ENCODE results near the gene EXOC3. TPM values are rescaled to one million over a fixed set of nuclear protein-coding genes. Genes with fewer than 3 reads are reported as not detected.

EXOC3 gene
- total RNA-seq, 1 donor from 2014 or later = 23.8 TPM

DNA sequence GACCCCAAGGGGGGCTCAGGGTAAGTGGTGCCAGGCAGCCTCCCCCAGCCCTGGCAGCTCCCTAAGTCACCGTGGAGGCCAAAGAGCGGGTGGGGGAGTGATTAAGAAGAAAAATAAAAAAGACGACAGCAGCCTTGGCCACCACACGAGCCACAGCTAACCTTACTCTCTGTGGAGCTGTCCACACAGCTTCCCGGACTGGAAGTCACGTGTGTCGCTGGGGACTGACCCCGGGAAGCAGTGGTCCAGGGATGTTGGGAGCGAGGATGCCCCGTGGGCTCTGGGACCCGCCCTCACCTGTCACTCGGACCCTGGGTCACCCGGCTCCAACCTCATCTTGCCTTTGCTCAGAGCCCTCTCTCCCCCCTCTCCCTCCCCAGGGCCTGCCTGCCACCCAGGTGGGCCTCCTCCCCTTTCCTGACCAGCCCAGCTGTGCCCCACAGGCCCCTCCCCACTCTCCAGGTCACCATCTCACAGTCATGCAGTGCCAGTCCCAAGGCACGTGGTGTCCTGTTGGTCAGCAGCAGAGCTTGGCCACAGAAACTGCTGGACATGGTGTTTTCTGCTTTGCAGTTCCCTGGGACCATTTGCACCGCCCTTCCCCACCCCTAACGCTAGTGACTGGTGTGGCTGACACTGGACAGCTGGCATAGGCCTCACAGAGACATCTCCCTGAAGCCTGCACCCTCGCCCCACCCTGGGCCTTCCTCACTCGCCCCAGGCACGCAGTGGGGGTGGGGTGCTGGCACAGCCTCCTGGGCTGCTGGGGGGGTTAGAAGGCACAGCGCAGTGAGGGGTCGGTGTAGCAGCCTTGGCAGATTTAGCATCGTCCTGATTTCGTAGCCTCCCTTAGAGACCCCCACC is 9.8 kb upstream of the EXOC3 start:
- H3K4me3 ChIP-seq (ENCODE audit: low read depth, low read length) = no peak overlapping the region
- TF ChIP-seq, protein P1, sequence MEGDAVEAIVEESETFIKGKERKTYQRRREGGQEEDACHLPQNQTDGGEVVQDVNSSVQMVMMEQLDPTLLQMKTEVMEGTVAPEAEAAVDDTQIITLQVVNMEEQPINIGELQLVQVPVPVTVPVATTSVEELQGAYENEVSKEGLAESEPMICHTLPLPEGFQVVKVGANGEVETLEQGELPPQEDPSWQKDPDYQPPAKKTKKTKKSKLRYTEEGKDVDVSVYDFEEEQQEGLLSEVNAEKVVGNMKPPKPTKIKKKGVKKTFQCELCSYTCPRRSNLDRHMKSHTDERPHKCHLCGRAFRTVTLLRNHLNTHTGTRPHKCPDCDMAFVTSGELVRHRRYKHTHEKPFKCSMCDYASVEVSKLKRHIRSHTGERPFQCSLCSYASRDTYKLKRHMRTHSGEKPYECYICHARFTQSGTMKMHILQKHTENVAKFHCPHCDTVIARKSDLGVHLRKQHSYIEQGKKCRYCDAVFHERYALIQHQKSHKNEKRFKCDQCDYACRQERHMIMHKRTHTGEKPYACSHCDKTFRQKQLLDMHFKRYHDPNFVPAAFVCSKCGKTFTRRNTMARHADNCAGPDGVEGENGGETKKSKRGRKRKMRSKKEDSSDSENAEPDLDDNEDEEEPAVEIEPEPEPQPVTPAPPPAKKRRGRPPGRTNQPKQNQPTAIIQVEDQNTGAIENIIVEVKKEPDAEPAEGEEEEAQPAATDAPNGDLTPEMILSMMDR (conservative IDR thresholded peaks at IDR 0.05; ENCODE audit: low read depth, low read length) = no peak
- no peak for DNase-seq (ENCODE audit: low read depth)

- TF ChIP-seq, protein P1 (conservative IDR thresholded peaks at IDR 0.05; ENCODE audit: low read depth, low read length) = no peak
- DNase-seq (ENCODE audit: low read depth) = no peak
Measured at GRCh38 chr5:433836-434235, 9.1 kb upstream of the EXOC3 start.

DNA sequence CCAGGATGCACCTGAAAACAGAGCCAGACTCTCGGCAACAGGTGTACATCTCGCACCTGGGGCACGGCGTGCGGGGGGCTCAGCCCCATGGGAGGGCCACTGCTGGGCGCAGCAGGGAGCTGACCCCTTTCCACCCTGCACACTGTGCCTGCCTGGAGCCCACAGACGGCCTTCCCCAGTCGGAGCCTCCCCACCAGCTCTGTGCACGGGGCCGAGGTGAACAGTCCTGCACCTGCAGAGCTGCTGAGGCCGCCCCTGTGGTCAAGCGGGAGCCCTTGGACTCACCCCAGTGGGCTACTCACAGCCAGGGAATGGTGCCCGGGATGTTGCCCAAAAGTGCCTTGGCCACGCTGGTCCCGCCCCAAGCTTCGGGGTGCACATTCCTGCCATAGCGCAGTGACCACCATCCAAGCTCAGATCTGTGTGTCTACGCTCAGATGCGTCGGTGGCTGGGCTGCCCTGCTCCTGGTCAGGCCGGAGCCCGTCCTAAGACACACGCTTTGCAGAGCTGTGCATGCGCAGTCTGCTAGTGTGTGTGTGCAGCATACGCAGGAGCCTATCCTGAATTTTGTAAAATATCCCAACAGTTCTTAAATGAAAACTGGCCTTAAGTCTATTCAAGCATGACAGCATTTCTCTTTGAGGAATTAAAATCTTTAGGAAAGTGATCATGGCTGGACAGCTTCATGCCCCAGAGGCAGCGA is 8.4 kb upstream of the EXOC3 start:
- H3K4me3 ChIP-seq (ENCODE audit: low read depth, low read length) = no peak overlapping the region
- DNase-seq (ENCODE audit: low read depth) = no peak
- TF ChIP-seq, protein P1 (conservative IDR thresholded peaks at IDR 0.05; ENCODE audit: low read depth, low read length) = no peak

More at GRCh38 chr5:433836-434235, 9.1 kb upstream of the EXOC3 start:
- H3K4me3 ChIP-seq (ENCODE audit: low read depth, low read length) = no peak overlapping the region

- no peak for DNase-seq (ENCODE audit: low read depth)
- H3K4me3 ChIP-seq (ENCODE audit: low read depth, low read length) = no peak overlapping the region
- TF ChIP-seq, protein P1 (conservative IDR thresholded peaks at IDR 0.05; ENCODE audit: low read depth, low read length) = no peak
Measured at GRCh38 chr5:435156-435790, 7.7 kb upstream of the EXOC3 start.

- H3K4me3 ChIP-seq (ENCODE audit: low read depth, low read length) = no peak overlapping the region
- TF ChIP-seq, protein P1 (conservative IDR thresholded peaks at IDR 0.05; ENCODE audit: low read depth, low read length) = peak; percentile 59
- DNase-seq (ENCODE audit: low read depth) = no peak
Measured at GRCh38 chr5:435961-436640, 6.9 kb upstream of the EXOC3 start.

DNA sequence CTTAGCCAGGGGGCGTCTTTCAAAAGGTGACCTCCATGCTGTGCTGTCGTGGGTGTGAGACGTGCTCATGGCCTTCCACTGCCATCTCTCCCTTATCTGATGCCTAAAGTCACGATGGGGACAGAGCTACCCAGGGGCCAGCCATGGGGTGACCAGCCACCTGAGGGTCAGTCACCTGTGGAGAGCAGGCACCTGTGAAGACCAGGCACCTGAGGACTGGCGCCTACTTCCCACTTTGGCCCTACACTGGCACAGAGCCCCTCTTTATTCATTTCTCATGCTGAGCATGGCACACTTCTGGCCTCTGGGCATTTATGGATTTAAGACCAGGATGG is 6.4 kb upstream of the EXOC3 start:
- TF ChIP-seq, protein P1 (conservative IDR thresholded peaks at IDR 0.05; ENCODE audit: low read depth, low read length) = no peak
- DNase-seq (ENCODE audit: low read depth) = no peak
- H3K4me3 ChIP-seq (ENCODE audit: low read depth, low read length) = no peak overlapping the region

All from epithelial cell of proximal tubule (primary cell).